Measurements from ENCODE around the gene SRGAP1.
"Not testable (repeated sequence)": the region's sequence is repeated elsewhere in the genome, so short reads cannot be mapped to it uniquely, and the experiment has no call there.

Gene SRGAP1

GRCh38 chr12:63874897-63875480, 30.5 kb downstream of the SRGAP1 start:
- no peak overlapping the region for H3K27ac ChIP-seq (ENCODE audit: low read length)
- H3K4me3 ChIP-seq (ENCODE audit: low read depth in 1 of 2, low read length in 2 of 2): no peak overlapping the region
- H3K9me3 ChIP-seq (ENCODE audit: control insufficient read depth in 1 of 2, low read length in 2 of 2): no peaks in the 10 kb centered on the region
- peaks cover 0 to 4% of the 10 kb centered on the region in 2 donors for H3K4me1 ChIP-seq (ENCODE audit: control insufficient read depth in 1 of 2, insufficient read depth in 2 of 2, low read length in 2 of 2)
- no peaks in the 10 kb centered on the region for H3K36me3 ChIP-seq (ENCODE audit: control insufficient read depth in 1 of 2, insufficient read depth in 2 of 2, low read length in 2 of 2)
- no peaks in the 10 kb centered on the region for H3K27me3 ChIP-seq (ENCODE audit: low read depth, low read length)

GRCh38 chr12:63875703-63876102, 31.2 kb downstream of the SRGAP1 start:
- Histone ChIP-seq H3K4me3 (ENCODE audit: low read depth in 1 of 2, low read length in 2 of 2) (no peak overlapping the region), H3K27me3 (ENCODE audit: low read depth, low read length) (no peaks in the 10 kb centered on the region), H3K4me1 (ENCODE audit: control insufficient read depth in 1 of 2, insufficient read depth in 2 of 2, low read length in 2 of 2) (peaks cover 0 to 4% of the 10 kb centered on the region in 2 donors), H3K27ac (ENCODE audit: low read length) (no peak overlapping the region), H3K9me3 (ENCODE audit: control insufficient read depth in 1 of 2, low read length in 2 of 2) (no peaks in the 10 kb centered on the region), H3K36me3 (ENCODE audit: control insufficient read depth in 1 of 2, insufficient read depth in 2 of 2, low read length in 2 of 2) (no peaks in the 10 kb centered on the region)

GRCh38 chr12:63876980-63877379, 32.5 kb downstream of the SRGAP1 start:
- Histone ChIP-seq H3K9me3 (ENCODE audit: control insufficient read depth in 1 of 2, low read length in 2 of 2) (no peaks in the 10 kb centered on the region), H3K27ac (ENCODE audit: low read length) (no peak overlapping the region), H3K4me3 (ENCODE audit: low read depth in 1 of 2, low read length in 2 of 2) (no peak overlapping the region), H3K27me3 (ENCODE audit: low read depth, low read length) (no peaks in the 10 kb centered on the region), H3K36me3 (ENCODE audit: control insufficient read depth in 1 of 2, insufficient read depth in 2 of 2, low read length in 2 of 2) (no peaks in the 10 kb centered on the region), H3K4me1 (ENCODE audit: control insufficient read depth in 1 of 2, insufficient read depth in 2 of 2, low read length in 2 of 2) (peaks cover 0 to 4% of the 10 kb centered on the region in 2 donors)

GRCh38 chr12:63877693-63878092, 33.2 kb downstream of the SRGAP1 start:
- Histone ChIP-seq H3K4me3 (ENCODE audit: low read depth in 1 of 2, low read length in 2 of 2) (no peak overlapping the region), H3K36me3 (ENCODE audit: control insufficient read depth in 1 of 2, insufficient read depth in 2 of 2, low read length in 2 of 2) (no peaks in the 10 kb centered on the region), H3K4me1 (ENCODE audit: control insufficient read depth in 1 of 2, insufficient read depth in 2 of 2, low read length in 2 of 2) (peaks cover 0 to 4% of the 10 kb centered on the region in 2 donors), H3K27me3 (ENCODE audit: low read depth, low read length) (no peaks in the 10 kb centered on the region), H3K9me3 (ENCODE audit: control insufficient read depth in 1 of 2, low read length in 2 of 2) (no peaks in the 10 kb centered on the region), H3K27ac (ENCODE audit: low read length) (no peak overlapping the region)

- not testable (repeated sequence) for H3K27me3 ChIP-seq (ENCODE audit: low read depth, low read length); H3K9me3 ChIP-seq (ENCODE audit: control insufficient read depth in 1 of 2, low read length in 2 of 2); H3K4me1 ChIP-seq (ENCODE audit: control insufficient read depth in 1 of 2, insufficient read depth in 2 of 2, low read length in 2 of 2)
These were observed 35.7 kb downstream of the SRGAP1 start for GRCh38 chr12:63880235-63880634.

GRCh38 chr12:63880742-63881263, 36.3 kb downstream of the SRGAP1 start:
- Histone ChIP-seq H3K4me1 (ENCODE audit: control insufficient read depth in 1 of 2, insufficient read depth in 2 of 2, low read length in 2 of 2) (no peaks in the 10 kb centered on the region), H3K27me3 (ENCODE audit: low read depth, low read length) (no peaks in the 10 kb centered on the region), H3K9me3 (ENCODE audit: control insufficient read depth in 1 of 2, low read length in 2 of 2) (no peaks in the 10 kb centered on the region), H3K27ac (ENCODE audit: low read length) (no peak overlapping the region), H3K4me3 (ENCODE audit: low read depth in 1 of 2, low read length in 2 of 2) (no peak overlapping the region), H3K36me3 (ENCODE audit: control insufficient read depth in 1 of 2, insufficient read depth in 2 of 2, low read length in 2 of 2) (no peaks in the 10 kb centered on the region)

More at GRCh38 chr12:63880235-63880634, 35.7 kb downstream of the SRGAP1 start:
- H3K4me3 ChIP-seq (ENCODE audit: low read depth in 1 of 2, low read length in 2 of 2); H3K27ac ChIP-seq (ENCODE audit: low read length); H3K36me3 ChIP-seq (ENCODE audit: control insufficient read depth in 1 of 2, insufficient read depth in 2 of 2, low read length in 2 of 2): not testable (repeated sequence)

- Histone ChIP-seq H3K4me1 (ENCODE audit: control insufficient read depth in 1 of 2, insufficient read depth in 2 of 2, low read length in 2 of 2) (no peaks in the 10 kb centered on the region), H3K4me3 (ENCODE audit: low read depth in 1 of 2, low read length in 2 of 2) (no peak overlapping the region), H3K27me3 (ENCODE audit: low read depth, low read length) (no peaks in the 10 kb centered on the region), H3K27ac (ENCODE audit: low read length) (no peak overlapping the region), H3K36me3 (ENCODE audit: control insufficient read depth in 1 of 2, insufficient read depth in 2 of 2, low read length in 2 of 2) (no peaks in the 10 kb centered on the region), H3K9me3 (ENCODE audit: control insufficient read depth in 1 of 2, low read length in 2 of 2) (no peaks in the 10 kb centered on the region)
These were observed 38.3 kb downstream of the SRGAP1 start for GRCh38 chr12:63882844-63883243.

- Histone ChIP-seq H3K27ac (ENCODE audit: low read length) (no peak overlapping the region), H3K4me1 (ENCODE audit: control insufficient read depth in 1 of 2, insufficient read depth in 2 of 2, low read length in 2 of 2) (no peaks in the 10 kb centered on the region), H3K9me3 (ENCODE audit: control insufficient read depth in 1 of 2, low read length in 2 of 2) (no peaks in the 10 kb centered on the region), H3K36me3 (ENCODE audit: control insufficient read depth in 1 of 2, insufficient read depth in 2 of 2, low read length in 2 of 2) (no peaks in the 10 kb centered on the region), H3K27me3 (ENCODE audit: low read depth, low read length) (no peaks in the 10 kb centered on the region), H3K4me3 (ENCODE audit: low read depth in 1 of 2, low read length in 2 of 2) (no peak overlapping the region)
These were observed 40.9 kb downstream of the SRGAP1 start for GRCh38 chr12:63885401-63885800.

- Histone ChIP-seq H3K4me3 (ENCODE audit: low read depth in 1 of 2, low read length in 2 of 2) (no peak overlapping the region), H3K27ac (ENCODE audit: low read length) (no peak overlapping the region), H3K27me3 (ENCODE audit: low read depth, low read length) (no peaks in the 10 kb centered on the region), H3K36me3 (ENCODE audit: control insufficient read depth in 1 of 2, insufficient read depth in 2 of 2, low read length in 2 of 2) (no peaks in the 10 kb centered on the region), H3K4me1 (ENCODE audit: control insufficient read depth in 1 of 2, insufficient read depth in 2 of 2, low read length in 2 of 2) (no peaks in the 10 kb centered on the region), H3K9me3 (ENCODE audit: control insufficient read depth in 1 of 2, low read length in 2 of 2) (no peaks in the 10 kb centered on the region)
These were observed 44.6 kb downstream of the SRGAP1 start for GRCh38 chr12:63888908-63889635.

- Histone ChIP-seq H3K27ac (ENCODE audit: low read length) (no peak overlapping the region), H3K36me3 (ENCODE audit: control insufficient read depth in 1 of 2, insufficient read depth in 2 of 2, low read length in 2 of 2) (no peaks in the 10 kb centered on the region), H3K4me3 (ENCODE audit: low read depth in 1 of 2, low read length in 2 of 2) (no peak overlapping the region), H3K9me3 (ENCODE audit: control insufficient read depth in 1 of 2, low read length in 2 of 2) (no peaks in the 10 kb centered on the region), H3K27me3 (ENCODE audit: low read depth, low read length) (no peaks in the 10 kb centered on the region), H3K4me1 (ENCODE audit: control insufficient read depth in 1 of 2, insufficient read depth in 2 of 2, low read length in 2 of 2) (no peaks in the 10 kb centered on the region)
These were observed 45.4 kb downstream of the SRGAP1 start for GRCh38 chr12:63889721-63890509.

- Histone ChIP-seq H3K36me3 (ENCODE audit: control insufficient read depth in 1 of 2, insufficient read depth in 2 of 2, low read length in 2 of 2) (no peaks in the 10 kb centered on the region), H3K4me3 (ENCODE audit: low read depth in 1 of 2, low read length in 2 of 2) (no peak overlapping the region), H3K27me3 (ENCODE audit: low read depth, low read length) (no peaks in the 10 kb centered on the region), H3K9me3 (ENCODE audit: control insufficient read depth in 1 of 2, low read length in 2 of 2) (no peaks in the 10 kb centered on the region), H3K4me1 (ENCODE audit: control insufficient read depth in 1 of 2, insufficient read depth in 2 of 2, low read length in 2 of 2) (peaks cover 0 to 20% of the 10 kb centered on the region in 2 donors), H3K27ac (ENCODE audit: low read length) (no peak overlapping the region)
These were observed 48.7 kb downstream of the SRGAP1 start for GRCh38 chr12:63893170-63893569.
